ENCODE data around the gene SPAG6.
A peak's percentile ranks its signal among the peaks of the same experiment; 100 is the strongest.

The SPAG6 gene

GRCh38 chr10:22320591-22321155 lies 24.6 kb upstream of the SPAG6 start, which contains the start of gene BMI1 (continued):
- no peak for TF ChIP-seq CSRNP3 (CRISPR knock-in tag; IDR thresholded peaks at IDR 0.05)
- no peak for TF ChIP-seq TOX (CRISPR knock-in tag; IDR thresholded peaks at IDR 0.05; ENCODE audit: borderline replicate concordance)
- no peak for TF ChIP-seq BACH2 (CRISPR knock-in tag; IDR thresholded peaks at IDR 0.05; ENCODE audit: borderline replicate concordance)

GRCh38 chr10:22321156-22321923 lies 24.0 kb upstream of the SPAG6 start:
- TF ChIP-seq CSDC2 (CRISPR knock-in tag; IDR thresholded peaks at IDR 0.05) (no peak), TOX (CRISPR knock-in tag; IDR thresholded peaks at IDR 0.05; ENCODE audit: borderline replicate concordance) (no peak), TSHZ2 (CRISPR knock-in tag; IDR thresholded peaks at IDR 0.05) (no peak), CREB5 (CRISPR knock-in tag; IDR thresholded peaks at IDR 0.05; ENCODE audit: low read depth) (no peak), PATZ1 (CRISPR knock-in tag; IDR thresholded peaks at IDR 0.05; ENCODE audit: borderline replicate concordance) (0 out of 2 replicates have a peak, but pooled peaks have one; percentile 36), BACH2 (CRISPR knock-in tag; IDR thresholded peaks at IDR 0.05; ENCODE audit: borderline replicate concordance) (no peak), RARB (CRISPR knock-in tag; IDR thresholded peaks at IDR 0.05) (no peak), CSRNP3 (CRISPR knock-in tag; IDR thresholded peaks at IDR 0.05) (no peak), ZFP30 (CRISPR knock-in tag; IDR thresholded peaks at IDR 0.05) (no peak), POU6F1 (CRISPR knock-in tag; IDR thresholded peaks at IDR 0.05; ENCODE audit: borderline replicate concordance, low read depth) (no peak), ZNF70 (CRISPR knock-in tag; IDR thresholded peaks at IDR 0.05) (peak; percentile 58; the same call in 1 of the 2 replicates), ARNTL (CRISPR knock-in tag; IDR thresholded peaks at IDR 0.05; ENCODE audit: borderline replicate concordance, low read depth) (no peak), ZNF8 (CRISPR knock-in tag; IDR thresholded peaks at IDR 0.05) (no peak)
- peak; percentile 72 for ATAC-seq

GRCh38 chr10:22321924-22322640 lies 23.2 kb upstream of the SPAG6 start:
- ATAC-seq: no peak
- TF ChIP-seq PATZ1 (CRISPR knock-in tag; IDR thresholded peaks at IDR 0.05; ENCODE audit: borderline replicate concordance) (no peak), TSHZ2 (CRISPR knock-in tag; IDR thresholded peaks at IDR 0.05) (no peak), OSR1 (CRISPR knock-in tag; IDR thresholded peaks at IDR 0.05) (no peak), ZNF8 (CRISPR knock-in tag; IDR thresholded peaks at IDR 0.05) (no peak), CSRNP3 (CRISPR knock-in tag; IDR thresholded peaks at IDR 0.05) (no peak), BACH2 (CRISPR knock-in tag; IDR thresholded peaks at IDR 0.05; ENCODE audit: borderline replicate concordance) (no peak), ZNF70 (CRISPR knock-in tag; IDR thresholded peaks at IDR 0.05) (no peak), ESRRG (CRISPR knock-in tag; IDR thresholded peaks at IDR 0.05) (no peak)

Measured in SK-N-SH treated with all-trans-retinoic acid at 6 μM for 48 hours (cell line).